ENCODE measurements around the gene DKK1.

- TF ChIP-seq POLR2A (IDR thresholded peaks at IDR 0.05) (no peak), CTCF (IDR thresholded peaks at IDR 0.05) (no peak)
Observed at GRCh38 chr10:52314822-52315552, 906 bp downstream of the DKK1 start.
